B cell (primary cell): ENCODE results near the gene EFCAB8. TPM values are rescaled to one million over a fixed set of nuclear protein-coding genes. Genes with fewer than 3 reads are reported as not detected.

ENCODE experiments used
- ATAC-seq: fragments of 200-7000 bp; cut with Tn5 transposase; one replicate; pipeline ENCODE4 v1.10.0; 2021; ENCODE audit warnings: low read depth, mild to moderate bottlenecking, moderate number of reproducible peaks, moderate library complexity
- CTCF ChIA-PET: fragments of 350-600 bp; sonication (Branson Sonifier 250); formaldehyde crosslinking; loops from one replicate; lab custom pipeline; 2021; ENCODE audit warnings: antibody characterized with exemption, inconsistent platforms; lab: Charles Lee
- POLR2A ChIA-PET: fragments of 350-600 bp; sonication (Branson Sonifier 250); formaldehyde crosslinking; loops from one replicate; lab custom pipeline; 2021; ENCODE audit warnings: antibody characterized with exemption; lab: Charles Lee
- DNase-seq: peaks from one replicate; pipeline ENCODE4 v3.0.0; 2013
- H2AFZ ChIP-seq: 2 replicates; pipeline ENCODE4 v1.6.1; 2012; ENCODE audit warnings: mild to moderate bottlenecking, low read depth, low read length; ENCODE audit not compliant: insufficient read depth, poor library complexity, severe bottlenecking
- H3K27ac ChIP-seq, 2 donors: 1 replicate in 1 of 2; 2 replicates in 1 of 2; pipeline ENCODE4 v1.5.1; 2012 to 2013; ENCODE audit warnings: low read length in 2 of 2, mild to moderate bottlenecking in 2 of 2, moderate library complexity in 1 of 2
- H3K27me3 ChIP-seq, 4 experiments: fragments of 200-600 bp in 1 of 4; sonication (generic) in 1 of 4; replicated peaks in 1 of 4; 1 replicate in 2 of 4; 2 replicates in 2 of 4; pipeline versions ENCODE4 v1.6.1 to v1.7.0; 2013 to 2016; ENCODE audit warnings: low read length in 3 of 4, mild to moderate bottlenecking in 2 of 4, mixed read lengths in 1 of 4, moderate library complexity in 1 of 4; ENCODE audit not compliant: insufficient read depth in 4 of 4, control insufficient read depth in 3 of 4; ENCODE audit errors: control extremely low read depth in 1 of 4
- H3K36me3 ChIP-seq, 2 experiments: replicated peaks in 1 of 2; 1 replicate in 1 of 2; 2 replicates in 1 of 2; pipeline versions ENCODE4 v1.6.1 to v1.7.1; 2013; ENCODE audit warnings: low read length in 1 of 2; ENCODE audit not compliant: insufficient read depth in 2 of 2, control insufficient read depth in 1 of 2; ENCODE audit errors: control extremely low read depth in 1 of 2, extremely low read depth in 1 of 2
- H3K4me1 ChIP-seq, 2 donors: fragments of 200-600 bp in 1 of 2; sonication (generic) in 1 of 2; 1 replicate in 1 of 2; 2 replicates in 1 of 2; pipeline versions ENCODE4 v1.5.1 to v1.6.1; 2013 to 2017; ENCODE audit warnings: low read length in 2 of 2; ENCODE audit not compliant: control insufficient read depth in 2 of 2, insufficient read depth in 2 of 2
- H3K4me2 ChIP-seq: replicated peaks from 2 replicates; pipeline ENCODE3; 2012; ENCODE audit warnings: mild to moderate bottlenecking, low read depth, low read length; ENCODE audit not compliant: poor library complexity, severe bottlenecking
- H3K4me3 ChIP-seq, 5 experiments: fragments of 200-600 bp in 1 of 5; sonication (generic) in 1 of 5; 1 replicate in 3 of 5; 2 replicates in 2 of 5; pipeline versions ENCODE4 v1.5.1 to v1.7.0; 2011 to 2016; ENCODE audit warnings: low read length in 4 of 5, mild to moderate bottlenecking in 4 of 5, low read depth in 2 of 5, control low read depth in 1 of 5, moderate library complexity in 1 of 5; ENCODE audit not compliant: insufficient read depth in 1 of 5; ENCODE audit errors: control extremely low read depth in 1 of 5, extremely low read depth in 1 of 5
- H3K79me2 ChIP-seq: fragments of 200-600 bp; sonication (generic); one replicate; pipeline ENCODE4 v1.6.0; 2016; ENCODE audit warnings: low read length; ENCODE audit not compliant: control insufficient read depth, insufficient read depth
- H3K9ac ChIP-seq: fragments of 200-600 bp; sonication (generic); 2 replicates; pipeline ENCODE4 v1.6.1; 2017; ENCODE audit warnings: mild to moderate bottlenecking, low read length, moderate library complexity
- H3K9me3 ChIP-seq, 3 donors: one replicate each; pipeline versions ENCODE4 v1.6.1 to v1.7.1; 2013; ENCODE audit warnings: low read length in 2 of 3; ENCODE audit not compliant: control insufficient read depth in 2 of 3, insufficient read depth in 1 of 3; ENCODE audit errors: control extremely low read depth in 1 of 3
- H4K20me1 ChIP-seq: 2 replicates; pipeline ENCODE4 v1.6.0; 2012; ENCODE audit warnings: mild to moderate bottlenecking, low read length; ENCODE audit not compliant: insufficient read depth, control insufficient read depth, poor library complexity, severe bottlenecking
- H3K27ac Mint-ChIP-seq: one replicate; pipeline ENCODE4 v1.8.0; 2021; ENCODE audit warnings: mixed read lengths
- H3K27me3 Mint-ChIP-seq: one replicate; pipeline ENCODE4 v1.8.0; 2021; ENCODE audit warnings: mixed read lengths
- H3K4me1 Mint-ChIP-seq: one replicate; pipeline ENCODE4 v1.8.0; 2021; ENCODE audit warnings: mixed read lengths
- H3K4me3 Mint-ChIP-seq: one replicate; pipeline ENCODE4 v1.8.0; 2021; ENCODE audit warnings: mixed read lengths
- H3K9me3 Mint-ChIP-seq: one replicate; pipeline ENCODE4 v1.8.0; 2022; ENCODE audit warnings: mixed read lengths; ENCODE audit not compliant: insufficient read depth
- EZH2 ChIP-seq: IDR thresholded peaks from 2 replicates; pipeline ENCODE4 v1.6.1; 2012; ENCODE audit warnings: borderline replicate concordance, low read depth, mild to moderate bottlenecking, moderate library complexity, low read length; ENCODE audit not compliant: insufficient read depth, poor library complexity, severe bottlenecking
- WGBS: methylation state at CpG from one replicate; pipeline ENCODE4 v1.1.5; 2013; ENCODE audit warnings: missing lambda C conversion rate; ENCODE audit not compliant: insufficient coverage; 5-methylcytosine and 5-hydroxymethylcytosine counted together
- intact Hi-C: fragments of 100-400 bp; cut with micrococcal nuclease; formaldehyde crosslinking; loops from one replicate; pipeline ENCODE4 v1.10.0; 2022
- polyA plus RNA-seq: library from polyadenylated mRNA; depleted of rRNA; stranded (reverse); fragments of >200 nt; gene quantifications from 2 replicates; pipeline ENCODE4 v1.2.3, GENCODE V29; 2012
- total RNA-seq, 2 donors: library from RNA; stranded (reverse); fragments of 120-200 nt in 1 of 2; gene quantifications; 1 replicate in 1 of 2; 2 replicates in 1 of 2; pipeline versions ENCODE4 v1.2.3 to v1.2.4, GENCODE V29; 2013 to 2022
- TF ChIP-seq, protein P1 (sequence below): fragments of 200-600 bp; IDR thresholded peaks from one replicate; pipeline ENCODE4 v1.8.0; 2022; ENCODE audit warnings: antibody characterized with exemption, mild to moderate bottlenecking

Gene EFCAB8
- total and polyA plus RNA-seq, 2 donors (not counting 1 experiment from before 2014, with no cell fraction given) = 0.72 to 2.3 TPM

DNA sequence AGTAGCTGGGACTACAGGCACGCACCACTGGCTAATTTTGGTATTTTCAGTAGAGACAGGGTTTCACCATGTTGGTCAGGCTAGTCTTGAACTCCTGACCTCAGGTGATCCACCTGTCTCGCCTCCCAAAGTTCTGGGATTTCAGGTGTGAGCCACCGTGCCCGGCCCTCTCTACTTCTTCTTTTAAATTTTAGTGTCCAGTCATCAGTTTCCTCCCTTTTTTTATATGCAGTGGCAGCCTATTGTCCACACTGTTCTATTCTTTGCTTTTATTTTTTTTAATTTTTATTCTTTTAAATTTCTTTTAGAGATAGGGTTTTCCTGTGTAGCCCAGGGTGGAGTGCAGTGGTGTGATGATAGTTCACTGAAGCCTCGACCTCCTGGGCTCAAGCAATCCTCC lies 12.3 kb downstream of the EFCAB8 start:
- Histone ChIP-seq H3K4me1 (no peaks in the 10 kb centered on the region), H3K9me3 (no peaks in the 10 kb centered on the region), H4K20me1 (no peaks in the 10 kb centered on the region), H3K27ac (no peak overlapping the region), H3K4me3 (no peak overlapping the region), H3K9ac (no peak overlapping the region), H3K27me3 (no peaks in the 10 kb centered on the region), H2AFZ (no peak overlapping the region), H3K36me3 (no peaks in the 10 kb centered on the region), H3K4me2 (no peak overlapping the region), H3K79me2 (no peaks in the 10 kb centered on the region)
- TF ChIP-seq EZH2 = no peak
- TF ChIP-seq, protein P1, sequence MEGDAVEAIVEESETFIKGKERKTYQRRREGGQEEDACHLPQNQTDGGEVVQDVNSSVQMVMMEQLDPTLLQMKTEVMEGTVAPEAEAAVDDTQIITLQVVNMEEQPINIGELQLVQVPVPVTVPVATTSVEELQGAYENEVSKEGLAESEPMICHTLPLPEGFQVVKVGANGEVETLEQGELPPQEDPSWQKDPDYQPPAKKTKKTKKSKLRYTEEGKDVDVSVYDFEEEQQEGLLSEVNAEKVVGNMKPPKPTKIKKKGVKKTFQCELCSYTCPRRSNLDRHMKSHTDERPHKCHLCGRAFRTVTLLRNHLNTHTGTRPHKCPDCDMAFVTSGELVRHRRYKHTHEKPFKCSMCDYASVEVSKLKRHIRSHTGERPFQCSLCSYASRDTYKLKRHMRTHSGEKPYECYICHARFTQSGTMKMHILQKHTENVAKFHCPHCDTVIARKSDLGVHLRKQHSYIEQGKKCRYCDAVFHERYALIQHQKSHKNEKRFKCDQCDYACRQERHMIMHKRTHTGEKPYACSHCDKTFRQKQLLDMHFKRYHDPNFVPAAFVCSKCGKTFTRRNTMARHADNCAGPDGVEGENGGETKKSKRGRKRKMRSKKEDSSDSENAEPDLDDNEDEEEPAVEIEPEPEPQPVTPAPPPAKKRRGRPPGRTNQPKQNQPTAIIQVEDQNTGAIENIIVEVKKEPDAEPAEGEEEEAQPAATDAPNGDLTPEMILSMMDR = no peak
- WGBS = 100% methylated on average over 4 of the region's 5 CpGs
- Mint-ChIP-seq H3K27ac (no peak overlapping the region), H3K4me3 (no peak overlapping the region), H3K27me3 (no peaks in the 10 kb centered on the region), H3K9me3 (no peaks in the 10 kb centered on the region), H3K4me1 (no peaks in the 10 kb centered on the region)
- ChIA-PET CTCF (no interaction called here), POLR2A (no interaction called here)
- intact Hi-C loops = no loop called here
- DNase-seq (no peak), ATAC-seq (no peak)

DNA sequence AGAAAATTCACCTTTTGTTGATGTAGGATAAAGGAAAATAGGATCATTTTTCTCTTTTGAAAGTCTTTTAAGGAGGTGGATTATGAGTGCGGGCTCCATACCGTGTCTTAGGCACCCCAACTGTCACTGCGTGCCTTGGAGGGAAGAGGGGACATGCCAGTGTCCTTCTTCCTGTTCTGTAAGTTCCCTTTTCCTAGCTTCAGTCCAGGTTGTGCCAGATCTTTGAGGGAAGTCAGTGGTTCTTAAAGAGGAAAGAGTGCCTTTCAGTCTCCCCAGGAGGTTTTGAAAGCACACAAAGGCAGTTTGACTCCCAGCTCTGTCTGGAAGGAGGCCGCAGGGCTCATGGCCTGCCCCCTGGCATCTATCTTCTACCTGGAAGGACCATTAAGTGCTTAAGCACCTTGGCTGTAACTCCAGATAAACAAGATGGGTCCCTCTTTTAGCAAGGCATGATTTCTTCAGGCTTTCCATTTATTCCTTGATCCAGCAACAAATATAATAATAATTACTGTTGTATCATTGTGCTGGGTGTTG lies 13.0 kb downstream of the EFCAB8 start:
- CTCF ChIA-PET = interaction anchor here (1.0 kb wide), 1 partner anchor 9 kb away, joined by 3 read pairs; no protein-coding TSS in a partner anchor
- H3K9me3 ChIP-seq = no peaks in the 10 kb centered on the region
- no peak overlapping the region for H3K4me3 ChIP-seq
- Mint-ChIP-seq H3K27me3 (no peaks in the 10 kb centered on the region), H3K4me3 (no peak overlapping the region), H3K27ac (no peak overlapping the region), H3K4me1 (no peaks in the 10 kb centered on the region), H3K9me3 (no peaks in the 10 kb centered on the region)
- H3K9ac ChIP-seq = no peak overlapping the region
- H3K27ac ChIP-seq = no peak overlapping the region
- WGBS = 53% methylated on average over 4 of the region's 4 CpGs
- no peaks in the 10 kb centered on the region for H3K79me2 ChIP-seq
- intact Hi-C loops = no loop called here
- H4K20me1 ChIP-seq = no peaks in the 10 kb centered on the region
- H3K36me3 ChIP-seq = no peaks in the 10 kb centered on the region
- DNase-seq = no peak
- no peak for ATAC-seq
- POLR2A ChIA-PET = no interaction called here
- H3K27me3 ChIP-seq = no peaks in the 10 kb centered on the region
- no peak overlapping the region for H2AFZ ChIP-seq
- no peak for TF ChIP-seq EZH2
- TF ChIP-seq, protein P1 = no peak
- no peaks in the 10 kb centered on the region for H3K4me1 ChIP-seq
- no peak overlapping the region for H3K4me2 ChIP-seq
